GM23248 (cell line): ENCODE results near the gene YPEL5.

ENCODE experiments used
- EZH2 ChIP-seq: fragments of 200-600 bp; sonication (generic); IDR thresholded peaks from 2 replicates; pipeline ENCODE4 v1.6.1; 2018; ENCODE audit warnings: antibody characterized with exemption, mild to moderate bottlenecking; ENCODE audit not compliant: insufficient read depth, poor library complexity, severe bottlenecking
- EZH2phosphoT487 ChIP-seq: fragments of 200-600 bp; sonication (generic); IDR thresholded peaks from 2 replicates; pipeline ENCODE4 v1.6.1; 2018; ENCODE audit warnings: antibody characterized with exemption, moderate library complexity, mild to moderate bottlenecking, low read depth; ENCODE audit not compliant: insufficient read depth

GRCh38 chr2:30204281-30204680 lies 57.5 kb downstream of the YPEL5 start:
- TF ChIP-seq EZH2phosphoT487 (no peak), EZH2 (no peak)
